Skin of body (tissue), 2 donors: ENCODE results near the gene COPS9. TPM values are rescaled to one million over a fixed set of nuclear protein-coding genes. Genes with fewer than 3 reads are reported as not detected.

ENCODE experiments used
- DNase-seq: peaks from one replicate; lab custom pipeline; 2025; lab: John Stamatoyannopoulos, UW
- total RNA-seq: library from RNA; depleted of rRNA; stranded (reverse); fragments of >200 nt; gene quantifications from one replicate; pipeline ENCODE4 v1.2.3, GENCODE V29; 2014

The COPS9 gene
- total RNA-seq = 88.1 TPM

GRCh38 chr2:240136013-240136670, at the start of gene COPS9:
COPS9 (minus strand) TSS chr2:240136305; CDS start chr2:240136284, 21 bp downstream.
- peak; percentile 32 for DNase-seq

- no peak for DNase-seq
Measured at GRCh38 chr2:240184656-240185055, 48.6 kb upstream of the COPS9 start.

- DNase-seq = no peak
Measured at GRCh38 chr2:240183875-240184590, 47.9 kb upstream of the COPS9 start.

DNA sequence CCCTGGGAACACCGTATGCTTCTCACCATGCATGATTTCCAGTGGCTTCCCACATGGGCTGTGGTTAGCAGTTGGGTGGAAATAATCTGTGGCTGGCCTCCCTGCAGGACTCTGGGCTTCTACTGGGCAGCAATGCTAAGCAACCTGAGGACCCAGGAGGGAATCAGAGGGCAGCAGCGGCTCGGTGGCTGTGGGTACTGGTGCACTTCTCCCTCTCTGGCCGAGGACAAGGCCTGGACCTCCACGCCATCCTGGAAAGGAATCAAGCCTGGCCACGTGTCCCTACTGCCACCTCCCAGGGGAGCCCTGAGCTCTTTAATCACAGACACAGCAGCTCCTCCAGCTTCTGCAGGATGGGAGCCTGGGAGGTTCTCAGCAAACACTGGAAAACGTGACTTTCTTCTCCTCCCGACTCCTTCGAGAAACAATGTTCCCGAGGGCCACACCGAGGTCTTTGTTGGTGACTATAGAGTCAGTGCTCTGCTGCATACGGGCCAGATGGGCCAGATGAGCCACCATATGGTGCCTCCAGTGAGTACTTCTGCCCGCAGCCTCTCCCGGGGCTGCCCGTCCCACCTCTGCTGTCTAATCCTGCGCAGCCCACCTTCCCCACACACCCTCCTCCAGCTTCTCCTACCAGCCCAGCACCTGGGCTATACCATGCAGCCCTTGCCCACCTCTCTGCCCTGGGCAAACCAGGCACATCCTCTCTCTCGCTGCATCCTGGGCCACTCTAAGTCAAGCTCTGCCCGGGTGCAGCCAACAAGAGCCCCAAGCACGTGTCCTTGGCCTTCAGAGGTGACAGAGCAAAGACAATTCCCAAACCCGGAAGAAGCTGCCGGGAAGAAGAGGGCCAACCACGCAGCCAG, 47.1 kb upstream of the COPS9 start:
- DNase-seq = no peak

DNA sequence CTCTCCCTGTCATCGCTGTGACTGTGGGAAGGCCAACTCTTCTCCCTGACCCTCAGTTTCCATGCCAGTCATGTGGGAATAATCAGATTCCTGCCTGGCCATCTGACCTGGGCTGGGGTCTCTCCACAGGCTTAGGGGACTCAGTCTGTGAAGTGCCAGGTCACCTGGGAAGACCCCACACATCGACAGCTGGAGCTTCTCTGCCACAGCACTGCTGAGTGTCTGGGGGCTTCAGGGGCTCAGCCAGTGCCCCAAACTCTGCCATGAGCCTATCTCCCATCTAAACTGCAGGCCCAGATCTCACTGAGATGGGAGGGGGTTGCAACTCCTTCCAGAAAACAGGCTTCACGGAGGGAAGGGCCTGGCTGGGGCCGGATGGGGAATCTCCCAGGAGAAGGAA, 46.4 kb upstream of the COPS9 start:
- no peak for DNase-seq

DNA sequence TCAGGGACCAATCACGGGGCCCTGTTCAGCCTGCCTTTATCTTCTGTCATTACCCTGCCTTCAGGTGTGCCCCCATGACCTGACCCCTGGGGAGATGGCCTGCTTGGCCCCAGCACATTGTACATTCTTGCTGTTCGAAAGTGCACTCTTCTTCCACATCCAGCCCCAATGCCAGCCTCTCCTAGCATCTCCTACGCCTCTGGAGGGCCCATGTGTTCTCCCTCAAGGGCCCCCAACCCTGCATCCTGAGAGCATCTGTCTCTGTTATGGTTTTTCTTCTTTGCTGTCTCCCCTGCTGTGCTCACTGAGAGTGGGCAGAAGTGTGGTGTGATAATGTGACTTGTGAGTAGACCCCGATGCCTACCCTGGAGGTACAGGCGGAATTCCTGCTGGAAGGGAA, 45.9 kb upstream of the COPS9 start:
- DNase-seq = no peak

DNA sequence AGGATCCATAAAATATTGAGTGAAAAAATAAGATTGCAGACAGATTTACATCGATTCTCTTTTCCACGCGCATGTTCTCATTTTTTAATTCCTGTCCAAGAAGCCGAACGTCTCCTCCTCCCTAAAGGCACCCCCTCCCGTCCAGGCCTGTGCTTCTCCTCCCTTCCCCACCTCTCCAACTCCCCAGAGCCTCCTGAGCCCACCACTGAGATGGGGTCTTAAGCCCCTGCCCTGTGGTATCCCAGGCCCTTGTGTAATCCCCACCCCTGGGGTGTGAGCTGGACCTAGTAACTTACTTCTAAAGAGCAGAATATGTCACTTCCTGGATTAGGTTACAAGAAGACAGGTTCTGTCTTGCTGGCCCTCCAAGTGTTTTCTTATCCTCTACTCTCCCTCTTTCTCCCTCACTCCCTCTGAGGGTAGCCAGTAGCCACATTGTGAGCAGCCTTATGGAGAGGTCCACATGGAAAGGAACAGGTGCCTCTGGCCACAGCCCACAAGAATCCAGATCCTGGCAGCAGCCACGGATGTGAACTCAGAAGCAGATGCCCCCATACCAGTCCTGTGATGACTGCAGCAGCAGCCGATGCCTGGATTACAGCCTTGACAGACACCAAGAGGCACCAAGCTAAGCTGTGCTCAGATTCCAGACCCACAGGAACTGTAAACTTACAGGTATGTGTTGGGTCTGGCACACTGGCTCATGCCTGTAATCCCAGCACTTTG, 44.0 kb upstream of the COPS9 start:
- DNase-seq = no peak

- DNase-seq = no peak
Measured at GRCh38 chr2:240179186-240179815, 43.2 kb upstream of the COPS9 start.

- no peak for DNase-seq
Measured at GRCh38 chr2:240178564-240178963, 42.5 kb upstream of the COPS9 start.

DNA sequence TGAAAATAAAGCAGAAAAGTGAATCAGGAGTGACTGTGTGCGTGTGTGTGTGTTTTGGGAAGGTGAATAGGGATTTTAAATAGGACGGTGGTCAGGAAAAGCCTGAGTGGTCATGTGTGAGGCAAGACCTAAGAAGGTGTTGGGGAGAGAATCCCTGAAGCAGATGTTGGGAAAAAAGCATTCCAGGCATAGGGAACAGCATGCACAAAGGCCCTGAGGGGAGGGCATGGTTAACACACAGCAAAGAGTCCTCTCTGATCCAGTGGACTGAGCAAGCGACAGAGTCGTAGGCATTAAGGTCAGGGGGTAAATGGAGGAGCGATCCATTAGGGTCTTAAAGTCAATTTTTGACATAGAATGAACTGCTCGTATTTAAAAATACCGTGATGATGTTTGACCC, 38.4 kb upstream of the COPS9 start:
- no peak for DNase-seq

GRCh38 chr2:240172071-240172895, 36.2 kb upstream of the COPS9 start:
- DNase-seq = no peak

DNA sequence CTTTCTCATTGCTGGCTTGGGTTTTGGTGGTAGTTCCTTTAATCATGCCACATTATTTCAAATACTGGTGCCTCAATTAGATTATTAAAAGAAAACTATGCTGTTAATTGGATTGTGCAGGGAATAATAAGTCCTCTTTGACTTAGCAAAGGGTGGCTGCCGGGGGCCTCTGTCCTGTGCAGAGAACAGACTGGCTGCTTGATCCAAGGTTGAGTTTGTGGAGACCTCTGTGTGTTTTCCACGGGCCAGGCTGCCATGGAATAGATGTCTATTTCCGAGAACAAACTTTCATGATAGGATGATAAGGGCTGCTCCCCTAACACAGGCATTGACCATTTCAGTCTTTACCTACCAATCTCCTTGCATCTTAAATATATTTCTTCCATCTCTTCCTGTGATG, 34.8 kb upstream of the COPS9 start:
- DNase-seq = no peak

GRCh38 chr2:240170354-240170735, 34.2 kb upstream of the COPS9 start:
- DNase-seq = no peak

GRCh38 chr2:240169486-240170353, 33.6 kb upstream of the COPS9 start:
- no peak for DNase-seq

- DNase-seq = no peak
Measured at GRCh38 chr2:240168546-240169361, 32.6 kb upstream of the COPS9 start.

GRCh38 chr2:240168041-240168440, 31.9 kb upstream of the COPS9 start:
- DNase-seq = no peak

DNA sequence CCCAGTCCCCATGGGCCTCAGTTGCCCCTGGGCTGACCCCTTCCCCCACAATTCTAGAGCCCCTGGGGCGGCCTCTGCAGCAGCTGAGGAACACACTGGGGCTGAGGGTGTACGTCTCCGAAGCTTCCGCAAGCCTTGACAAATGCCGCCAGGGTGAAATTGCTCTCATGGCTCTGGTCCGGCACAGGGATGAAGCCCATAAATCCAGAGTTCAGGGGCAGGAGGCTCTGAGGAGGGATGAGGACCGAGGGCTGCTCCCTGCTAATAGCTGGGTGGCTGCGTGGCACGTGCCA, 31.4 kb upstream of the COPS9 start:
- no peak for DNase-seq

DNA sequence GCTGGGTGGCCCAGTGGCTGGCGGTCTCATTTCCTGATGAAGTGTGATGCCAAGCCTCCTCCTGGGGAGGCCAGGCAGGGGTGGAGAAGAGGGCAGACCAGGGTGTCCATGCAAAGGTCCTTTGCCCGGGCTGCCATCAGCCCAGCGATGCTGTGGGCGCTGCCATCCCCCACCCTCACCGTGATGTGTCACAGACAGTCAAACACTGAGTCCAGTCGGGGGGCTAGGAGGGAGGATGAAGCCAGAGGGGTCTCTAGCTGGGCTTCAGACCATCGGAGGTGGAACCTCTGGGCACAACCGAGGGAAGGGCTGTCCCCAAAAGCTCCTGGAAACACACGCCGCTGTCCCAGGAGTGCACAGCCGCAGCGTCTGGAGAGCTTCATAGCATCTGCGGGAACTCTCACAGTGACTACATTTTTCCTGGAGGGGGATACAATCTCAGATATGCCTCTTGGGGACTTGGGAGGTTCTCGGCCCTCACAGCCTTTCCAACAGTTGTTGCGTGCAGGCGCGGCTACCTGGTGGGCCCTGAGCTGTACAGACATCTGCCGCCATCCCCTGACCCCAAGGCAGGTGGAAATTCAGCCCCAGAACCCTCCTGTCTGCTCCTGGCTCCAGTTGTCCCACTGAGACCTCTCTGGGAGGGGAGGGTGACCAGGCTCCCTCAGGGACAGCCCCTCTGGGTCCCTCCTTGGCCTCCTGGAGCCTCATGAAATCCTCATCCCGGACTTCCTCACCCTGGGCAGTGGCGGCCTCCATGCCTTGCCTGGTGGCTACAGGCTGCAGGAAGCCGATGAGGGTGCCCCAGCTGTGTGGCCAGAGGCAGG, 30.9 kb upstream of the COPS9 start:
- no peak for DNase-seq
